Measurements from ENCODE around the gene DNAH10.

- TF ChIP-seq ZSCAN29 (IDR thresholded peaks at IDR 0.05) = no peak
- TF ChIP-seq CTCF (IDR thresholded peaks at IDR 0.05 in 2 of 3, conservative IDR thresholded peaks at IDR 0.05 in 1 of 3; ENCODE audit: control insufficient read depth in 2 of 3, extremely low read depth in 1 of 3, insufficient read depth in 1 of 3, low read depth in 3 of 3, low read length in 3 of 3) = no peak
- no peak for TF ChIP-seq CBX3 (IDR thresholded peaks at IDR 0.05; ENCODE audit: borderline replicate concordance, low read depth)
- no peak for TF ChIP-seq MAX (IDR thresholded peaks at IDR 0.05; ENCODE audit: low read depth, low read length)
- no peak for TF ChIP-seq POLR2AphosphoS5 (IDR thresholded peaks at IDR 0.05; ENCODE audit: low read length)
- TF ChIP-seq REST (IDR thresholded peaks at IDR 0.05; ENCODE audit: low read depth, low read length) = no peak
- TF ChIP-seq IRF3 (IDR thresholded peaks at IDR 0.05) = no peak
- TF ChIP-seq KDM1A (IDR thresholded peaks at IDR 0.05; ENCODE audit: borderline replicate concordance) = no peak
- TF ChIP-seq EP300 (IDR thresholded peaks at IDR 0.05; ENCODE audit: borderline replicate concordance in 1 of 2, control insufficient read depth in 1 of 2, low read depth in 2 of 2, low read length in 2 of 2) = no peak
- TF ChIP-seq TARDBP (IDR thresholded peaks at IDR 0.05; ENCODE audit: borderline replicate concordance) = no peak
- TF ChIP-seq BRCA1 (IDR thresholded peaks at IDR 0.05; ENCODE audit: low read depth, low read length) = no peak
- no peak for TF ChIP-seq YBX1 (IDR thresholded peaks at IDR 0.05)
These were observed 40.9 kb upstream of the DNAH10 start for GRCh38 chr12:123721245-123721644.
